ENCODE results near the gene CALY.

CALY gene

DNA sequence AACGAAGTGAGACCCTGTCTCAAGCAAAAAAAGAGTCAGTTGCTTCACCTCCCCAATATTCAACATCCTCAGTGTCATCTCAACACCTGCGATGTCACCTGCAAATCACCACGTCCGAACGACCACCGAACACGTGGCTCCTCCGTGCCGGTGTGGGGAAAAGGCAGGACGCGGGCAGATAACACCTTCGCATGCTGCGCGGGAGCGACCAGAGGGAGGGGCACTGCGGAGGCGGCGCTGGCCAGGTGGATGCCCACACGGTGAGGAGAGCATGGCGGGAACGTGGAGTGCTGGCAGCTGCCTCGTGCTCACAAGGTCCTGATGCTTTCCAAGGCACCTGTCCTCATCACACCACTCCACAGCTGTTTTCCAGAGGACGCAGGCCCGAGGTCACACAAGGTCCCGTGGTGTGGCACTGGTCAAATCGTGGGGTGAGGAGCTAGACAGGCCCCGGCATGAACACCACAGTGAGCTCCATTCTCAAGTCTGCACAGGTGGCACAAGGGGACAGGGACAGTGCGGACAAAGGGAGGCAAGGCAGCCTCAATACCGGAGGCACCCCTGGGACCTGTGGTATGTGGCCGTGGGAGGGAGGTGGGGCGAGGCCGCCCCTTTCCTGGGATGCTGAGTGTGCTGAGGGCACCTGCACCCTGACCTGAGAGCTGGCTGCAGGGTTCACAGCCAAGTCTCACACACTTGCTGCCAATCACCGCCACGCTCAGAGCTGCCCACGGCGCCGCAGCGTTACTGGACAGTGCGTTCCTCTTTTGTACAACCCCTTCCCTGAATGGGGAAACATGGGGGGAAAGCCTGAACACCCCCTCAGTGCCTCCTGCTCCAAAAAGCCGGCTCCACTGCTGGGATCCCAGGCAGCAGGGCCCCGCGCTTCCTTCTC, 41.0 kb downstream of the CALY start:
- H3K4me3 ChIP-seq (ENCODE audit: low read depth, low read length): no peak overlapping the region
- TF ChIP-seq, protein P1, sequence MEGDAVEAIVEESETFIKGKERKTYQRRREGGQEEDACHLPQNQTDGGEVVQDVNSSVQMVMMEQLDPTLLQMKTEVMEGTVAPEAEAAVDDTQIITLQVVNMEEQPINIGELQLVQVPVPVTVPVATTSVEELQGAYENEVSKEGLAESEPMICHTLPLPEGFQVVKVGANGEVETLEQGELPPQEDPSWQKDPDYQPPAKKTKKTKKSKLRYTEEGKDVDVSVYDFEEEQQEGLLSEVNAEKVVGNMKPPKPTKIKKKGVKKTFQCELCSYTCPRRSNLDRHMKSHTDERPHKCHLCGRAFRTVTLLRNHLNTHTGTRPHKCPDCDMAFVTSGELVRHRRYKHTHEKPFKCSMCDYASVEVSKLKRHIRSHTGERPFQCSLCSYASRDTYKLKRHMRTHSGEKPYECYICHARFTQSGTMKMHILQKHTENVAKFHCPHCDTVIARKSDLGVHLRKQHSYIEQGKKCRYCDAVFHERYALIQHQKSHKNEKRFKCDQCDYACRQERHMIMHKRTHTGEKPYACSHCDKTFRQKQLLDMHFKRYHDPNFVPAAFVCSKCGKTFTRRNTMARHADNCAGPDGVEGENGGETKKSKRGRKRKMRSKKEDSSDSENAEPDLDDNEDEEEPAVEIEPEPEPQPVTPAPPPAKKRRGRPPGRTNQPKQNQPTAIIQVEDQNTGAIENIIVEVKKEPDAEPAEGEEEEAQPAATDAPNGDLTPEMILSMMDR (IDR thresholded peaks at IDR 0.05; ENCODE audit: insufficient read depth, low read depth, low read length, missing control alignments): no peak
- DNase-seq (ENCODE audit: low read depth): no peak

DNA sequence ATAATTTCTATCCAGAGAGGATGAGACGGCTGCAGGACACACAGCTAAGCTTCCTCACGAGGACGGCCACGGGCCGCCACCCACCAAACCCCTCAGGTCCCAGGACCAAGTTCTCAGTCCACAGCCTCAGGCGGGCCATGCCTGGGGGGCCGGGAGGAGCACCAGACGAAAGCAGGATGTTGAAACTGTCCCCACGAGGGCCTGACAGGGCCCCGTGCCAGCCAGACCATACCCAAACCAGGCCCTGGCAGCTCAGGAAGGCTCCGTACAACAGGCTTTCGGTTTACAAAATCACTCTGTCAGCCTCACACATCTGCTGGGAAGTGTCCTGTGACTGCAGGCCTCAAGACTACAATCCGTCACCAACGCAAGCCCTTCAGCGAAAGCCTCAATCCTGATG, 42.5 kb downstream of the CALY start:
- DNase-seq (ENCODE audit: low read depth): no peak
- H3K4me3 ChIP-seq (ENCODE audit: low read depth, low read length): no peak overlapping the region
- TF ChIP-seq, protein P1 (IDR thresholded peaks at IDR 0.05; ENCODE audit: insufficient read depth, low read depth, low read length, missing control alignments): no peak

DNA sequence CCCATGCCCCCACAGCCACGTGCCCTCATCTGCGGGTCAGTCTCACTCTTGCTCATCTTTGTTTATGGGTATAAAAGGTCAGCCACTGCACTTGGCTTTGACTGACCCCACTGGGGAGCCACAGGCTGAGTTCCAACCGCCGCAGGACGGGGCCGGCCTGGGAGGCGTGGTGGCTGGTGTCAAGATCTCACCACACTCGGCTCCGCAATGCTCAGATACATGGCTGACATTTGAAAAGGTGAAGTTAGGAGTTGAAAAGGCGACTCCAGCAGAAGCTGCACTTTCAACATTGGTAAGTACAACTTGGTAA, 42.9 kb downstream of the CALY start:
- H3K4me3 ChIP-seq (ENCODE audit: low read depth, low read length): no peak overlapping the region
- TF ChIP-seq, protein P1 (IDR thresholded peaks at IDR 0.05; ENCODE audit: insufficient read depth, low read depth, low read length, missing control alignments): no peak
- no peak for DNase-seq (ENCODE audit: low read depth)

DNA sequence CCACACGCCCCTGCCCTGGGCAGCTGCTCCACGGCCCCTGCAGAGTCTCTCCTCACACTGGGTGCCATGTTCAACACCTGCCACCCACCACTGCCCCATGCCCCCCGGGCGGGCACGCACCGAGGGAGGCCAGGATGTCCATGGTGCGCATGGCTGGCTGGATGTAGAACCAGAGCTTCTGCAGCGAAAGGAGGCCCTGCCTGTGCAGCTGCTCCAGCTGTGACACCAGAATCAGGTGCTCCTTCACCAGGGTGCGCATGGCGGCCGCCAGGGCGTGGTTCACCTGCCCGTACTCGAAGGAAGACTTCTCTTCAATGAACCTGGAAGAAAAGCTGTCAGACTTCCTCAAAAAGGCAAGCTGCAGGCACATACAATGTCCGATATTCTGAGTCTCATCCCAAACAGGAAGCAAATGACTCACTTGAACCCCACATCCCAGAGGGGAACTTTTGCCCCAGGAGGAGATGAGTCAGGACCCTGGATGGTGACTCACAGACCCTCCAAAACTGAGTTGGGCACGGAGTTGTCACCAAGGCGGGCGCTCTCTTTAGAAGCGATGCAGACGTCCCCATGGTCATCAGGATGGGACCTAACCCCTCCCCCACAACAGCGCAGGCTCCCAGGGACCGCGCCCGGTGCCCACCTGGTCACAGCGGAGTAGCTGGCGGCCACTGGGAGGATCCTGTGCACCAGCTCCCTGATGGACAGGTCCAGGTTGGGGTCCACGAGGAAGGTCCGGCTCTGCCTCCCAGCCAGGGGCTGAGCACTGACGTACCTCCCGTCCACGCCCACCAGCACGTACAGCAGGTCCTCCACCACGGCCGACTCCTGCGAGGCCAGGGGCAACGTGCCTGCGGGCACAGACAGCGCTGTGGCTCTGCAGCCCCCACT, 43.5 kb downstream of the CALY start:
- no peak for DNase-seq (ENCODE audit: low read depth)
- H3K4me3 ChIP-seq (ENCODE audit: low read depth, low read length): no peak overlapping the region
- TF ChIP-seq, protein P1 (IDR thresholded peaks at IDR 0.05; ENCODE audit: insufficient read depth, low read depth, low read length, missing control alignments): no peak

DNA sequence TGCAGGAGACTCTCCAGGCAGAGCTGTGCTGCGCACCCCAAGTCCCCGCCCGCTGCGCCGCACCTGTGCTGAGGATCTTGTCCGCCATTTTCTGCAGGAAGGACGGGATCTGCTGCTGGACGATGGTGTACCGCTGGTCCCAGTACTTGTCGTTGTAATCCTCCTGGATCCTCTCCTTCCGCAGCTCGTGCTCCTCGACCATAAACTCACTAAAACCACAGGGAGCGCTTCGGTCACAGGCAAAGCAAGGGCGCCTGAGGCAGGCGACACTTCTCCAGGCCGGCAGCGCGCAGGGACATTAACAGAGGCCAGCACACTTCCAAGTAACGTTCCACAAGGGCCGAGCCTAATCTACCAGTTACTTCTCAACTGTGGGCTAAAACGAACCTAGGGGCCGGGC, 46.9 kb downstream of the CALY start:
- DNase-seq (ENCODE audit: low read depth): no peak
- H3K4me3 ChIP-seq (ENCODE audit: low read depth, low read length): no peak overlapping the region
- TF ChIP-seq, protein P1 (IDR thresholded peaks at IDR 0.05; ENCODE audit: insufficient read depth, low read depth, low read length, missing control alignments): no peak

DNA sequence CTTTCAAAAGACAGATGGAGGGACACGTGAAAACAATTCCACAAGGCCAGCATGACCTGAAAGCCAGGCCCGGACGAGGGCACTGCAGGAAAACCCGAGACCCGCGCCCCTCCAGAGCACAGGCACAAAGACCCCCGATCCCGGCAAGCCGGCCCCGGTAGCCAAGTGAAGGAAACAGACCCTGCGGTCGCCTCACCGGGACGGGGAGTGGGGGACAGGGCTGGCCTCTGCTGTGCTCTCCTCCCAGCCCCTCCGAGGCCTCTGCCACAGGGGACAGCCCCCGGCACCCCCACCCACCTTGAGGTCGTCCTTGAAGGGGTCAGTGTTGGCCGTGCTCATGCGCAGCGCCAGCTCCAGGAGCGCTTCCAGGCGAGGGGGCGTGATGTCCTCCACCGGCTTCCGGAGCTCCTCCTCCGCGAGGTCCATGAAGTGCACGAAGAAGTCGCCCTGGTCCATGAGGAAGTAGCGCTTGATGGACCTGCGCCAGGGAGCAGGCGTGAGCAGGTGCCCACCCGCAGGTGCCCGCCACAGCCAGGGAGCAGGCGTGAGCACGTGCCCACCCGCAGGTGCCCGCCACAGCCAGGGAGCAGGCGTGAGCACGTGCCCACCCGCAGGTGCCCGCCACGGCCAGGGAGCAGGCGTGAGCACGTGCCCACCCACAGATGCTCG, 48.7 kb downstream of the CALY start:
- TF ChIP-seq, protein P1 (IDR thresholded peaks at IDR 0.05; ENCODE audit: insufficient read depth, low read depth, low read length, missing control alignments): no peak
- DNase-seq (ENCODE audit: low read depth): no peak
- H3K4me3 ChIP-seq (ENCODE audit: low read depth, low read length): no peak overlapping the region

All from GM12865 (cell line).